ENCODE data around the gene UNC13B.

Gene UNC13B

DNA sequence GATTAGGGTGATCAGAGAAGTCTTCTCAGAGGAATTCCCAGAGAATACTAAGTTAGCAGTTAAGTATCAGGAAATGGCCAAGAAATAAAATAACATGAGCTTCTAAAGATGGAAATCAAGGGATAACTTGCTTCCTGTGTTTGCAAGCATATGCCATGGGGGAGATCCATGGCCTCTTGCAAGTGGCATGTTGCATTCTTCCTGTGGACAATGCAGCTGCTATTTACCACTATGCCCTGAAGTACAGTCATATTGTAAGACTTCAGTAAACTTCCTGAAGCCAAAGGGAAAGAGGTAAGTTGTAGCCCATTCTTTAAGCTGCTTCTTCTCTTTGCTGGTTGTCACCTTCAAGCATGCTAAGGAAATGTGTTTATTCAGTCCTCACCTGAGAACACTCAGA lies 173.4 kb downstream of the UNC13B start:
- DNase-seq (ENCODE audit: low read depth), result no peak

DNA sequence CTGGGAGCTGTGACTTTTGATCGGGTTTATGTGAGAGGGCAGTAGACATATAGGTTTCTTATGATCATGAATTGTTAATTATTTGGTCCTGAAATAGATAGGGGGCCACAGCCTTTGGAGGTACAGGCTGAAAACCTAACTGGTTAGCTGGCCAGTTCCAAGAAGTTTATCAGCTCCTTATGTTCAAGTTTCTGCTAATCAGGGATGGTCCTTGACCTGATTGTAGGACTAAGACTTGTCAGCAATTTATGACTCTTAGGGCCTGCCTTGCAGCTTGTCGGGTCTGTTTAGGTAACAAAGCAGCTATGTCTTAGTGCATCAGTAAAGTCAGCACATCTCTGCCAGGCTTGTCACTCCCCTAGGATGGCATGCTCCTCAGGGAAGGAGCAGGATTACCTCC lies 176.3 kb downstream of the UNC13B start:
- no peak for DNase-seq (ENCODE audit: low read depth)

DNA sequence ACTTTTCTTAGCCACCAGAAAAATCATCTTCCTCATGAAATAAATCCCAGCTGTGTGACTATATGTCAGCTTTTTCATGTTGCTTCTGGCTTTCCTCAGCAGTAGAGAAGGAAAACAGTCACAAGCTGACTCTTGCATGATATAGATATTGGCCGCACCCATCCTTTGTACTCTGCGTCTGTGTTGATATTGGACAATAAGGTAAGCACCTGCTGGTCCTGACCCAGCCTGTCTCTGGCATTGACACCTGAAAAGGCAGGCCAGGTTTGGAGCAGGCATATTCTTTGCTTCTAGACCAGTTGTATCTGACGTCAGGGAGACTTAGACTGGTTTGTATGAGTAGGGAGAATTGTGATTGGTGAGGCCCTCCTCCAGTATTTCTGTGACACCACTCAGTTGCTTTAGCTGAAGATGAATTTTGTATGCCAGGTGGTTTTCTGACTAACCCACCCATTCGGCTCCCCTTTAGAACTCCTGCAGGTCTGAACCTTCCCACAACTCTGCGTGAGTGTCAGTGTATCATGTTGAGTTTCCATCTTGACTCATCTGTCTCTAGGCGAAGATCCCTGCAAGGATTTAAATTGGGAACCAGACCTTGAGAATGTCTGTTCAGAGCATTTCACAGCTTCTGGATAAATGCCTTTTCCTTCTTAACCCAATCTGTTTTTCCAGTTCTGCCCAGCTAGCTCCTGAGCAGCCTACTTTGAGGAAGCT lies 176.9 kb downstream of the UNC13B start:
- DNase-seq (ENCODE audit: low read depth), result no peak

DNA sequence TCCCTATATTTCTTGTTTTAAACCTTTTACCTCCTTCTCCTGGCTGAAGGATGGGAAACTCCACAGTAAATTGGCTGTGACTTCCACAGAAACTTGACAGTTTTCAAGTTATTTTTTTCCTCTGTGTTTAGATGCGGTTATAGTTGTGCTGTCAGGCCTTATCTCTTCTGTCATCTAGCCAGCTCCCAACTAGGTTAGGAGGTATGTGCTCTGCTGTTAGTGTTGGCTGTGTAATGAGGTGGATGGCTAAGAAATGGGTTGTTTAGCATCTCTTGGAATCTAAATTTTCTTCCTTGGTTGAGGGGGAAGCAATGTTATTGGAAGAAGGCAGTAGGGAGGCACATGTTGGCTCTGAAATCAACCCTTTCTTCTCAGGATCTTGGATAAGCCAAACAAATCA lies 178.2 kb downstream of the UNC13B start:
- no peak for DNase-seq (ENCODE audit: low read depth)

DNA sequence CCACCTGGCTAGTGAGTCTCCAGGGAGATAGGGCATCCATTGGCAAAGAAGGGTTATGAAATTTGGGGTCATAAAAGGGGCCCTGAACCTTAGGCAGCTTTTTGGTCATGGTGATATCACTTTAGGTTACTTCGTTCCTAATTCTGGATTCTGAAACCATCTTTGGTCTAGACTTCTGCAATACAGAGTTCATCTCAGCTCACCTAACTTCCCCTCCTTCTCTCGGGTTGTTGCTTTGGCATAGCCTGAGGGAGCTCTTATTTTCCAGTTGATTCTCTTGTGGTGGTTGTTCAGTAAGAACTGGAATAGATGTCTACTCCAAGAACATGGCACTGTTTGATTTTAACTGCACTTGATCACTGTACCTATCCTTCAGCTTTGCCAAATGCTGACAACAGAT lies 179.2 kb downstream of the UNC13B start:
- DNase-seq (ENCODE audit: low read depth), result no peak

DNA sequence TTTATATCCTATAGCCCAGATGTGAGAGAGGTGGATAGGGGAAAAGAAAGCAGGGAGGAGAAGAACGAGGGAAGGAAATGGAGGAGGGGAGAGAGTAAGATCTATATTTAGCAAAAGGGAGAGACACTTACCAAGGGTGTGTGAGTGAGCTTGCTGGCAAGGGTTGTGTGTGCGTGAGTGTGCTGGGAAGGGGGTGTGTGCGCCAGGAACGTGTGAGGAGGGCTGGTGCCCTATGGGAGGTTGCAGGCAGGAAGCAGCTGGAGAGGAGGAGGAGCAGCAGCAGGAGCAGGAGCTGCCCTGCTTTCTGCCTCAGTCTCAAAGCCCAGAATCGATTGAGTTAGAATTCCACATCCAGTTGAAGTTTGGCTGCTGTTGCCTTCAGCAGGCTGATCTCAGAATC lies 179.8 kb downstream of the UNC13B start:
- DNase-seq (ENCODE audit: low read depth), result no peak

DNA sequence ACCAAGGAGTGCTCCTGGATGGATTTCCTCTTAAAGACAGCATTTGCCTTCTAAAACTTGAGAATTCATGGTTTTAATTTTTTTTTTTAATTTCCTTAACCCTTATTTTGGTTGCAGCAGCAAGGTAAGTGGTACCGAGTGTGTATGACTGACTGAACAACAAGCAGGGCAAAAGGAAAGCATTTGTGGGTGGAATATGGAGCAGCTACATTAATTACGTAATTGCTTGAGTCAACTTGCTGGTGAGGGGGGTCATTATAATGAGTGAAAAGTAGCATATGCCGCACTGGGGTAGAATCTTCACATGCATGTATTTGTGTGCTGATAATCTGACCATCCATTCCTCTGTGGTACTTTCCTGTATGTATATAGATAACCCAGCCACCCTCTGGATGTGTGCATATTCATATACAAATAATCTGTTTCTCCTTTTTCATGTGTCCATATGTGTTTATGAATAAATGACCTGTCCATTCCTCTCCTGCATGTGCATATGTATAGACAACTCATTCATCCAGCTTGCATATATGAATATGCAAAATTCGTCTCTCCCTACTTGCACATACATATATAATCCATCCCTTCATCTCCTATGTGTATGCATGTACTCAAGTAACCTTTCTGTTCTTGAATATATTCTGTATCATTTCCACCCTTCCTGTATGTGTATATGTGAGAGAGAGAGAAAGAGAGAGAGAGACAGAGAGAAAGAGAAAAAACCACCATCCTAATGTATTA lies 180.6 kb downstream of the UNC13B start:
- no peak for DNase-seq (ENCODE audit: low read depth)

DNA sequence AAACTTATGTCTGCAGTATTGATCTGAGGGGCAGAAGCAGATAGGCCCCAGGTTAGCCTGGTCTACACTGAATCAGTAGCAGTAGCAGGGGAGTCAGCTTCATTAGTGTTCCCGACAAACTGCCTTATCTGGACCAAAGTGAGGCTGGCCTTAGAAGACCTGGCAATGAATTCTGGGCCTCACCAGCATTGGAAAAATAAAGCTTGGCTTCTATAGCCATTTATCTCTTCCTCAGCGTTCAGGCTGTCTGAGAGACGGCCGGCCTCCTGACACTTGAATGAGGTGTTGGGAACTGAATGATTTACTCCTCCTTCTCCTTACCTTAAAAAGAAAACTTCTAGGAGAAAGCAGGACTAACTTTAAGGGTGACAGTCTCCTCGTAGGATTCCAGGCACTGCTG lies 186.3 kb downstream of the UNC13B start:
- no peak for DNase-seq (ENCODE audit: low read depth)

DNA sequence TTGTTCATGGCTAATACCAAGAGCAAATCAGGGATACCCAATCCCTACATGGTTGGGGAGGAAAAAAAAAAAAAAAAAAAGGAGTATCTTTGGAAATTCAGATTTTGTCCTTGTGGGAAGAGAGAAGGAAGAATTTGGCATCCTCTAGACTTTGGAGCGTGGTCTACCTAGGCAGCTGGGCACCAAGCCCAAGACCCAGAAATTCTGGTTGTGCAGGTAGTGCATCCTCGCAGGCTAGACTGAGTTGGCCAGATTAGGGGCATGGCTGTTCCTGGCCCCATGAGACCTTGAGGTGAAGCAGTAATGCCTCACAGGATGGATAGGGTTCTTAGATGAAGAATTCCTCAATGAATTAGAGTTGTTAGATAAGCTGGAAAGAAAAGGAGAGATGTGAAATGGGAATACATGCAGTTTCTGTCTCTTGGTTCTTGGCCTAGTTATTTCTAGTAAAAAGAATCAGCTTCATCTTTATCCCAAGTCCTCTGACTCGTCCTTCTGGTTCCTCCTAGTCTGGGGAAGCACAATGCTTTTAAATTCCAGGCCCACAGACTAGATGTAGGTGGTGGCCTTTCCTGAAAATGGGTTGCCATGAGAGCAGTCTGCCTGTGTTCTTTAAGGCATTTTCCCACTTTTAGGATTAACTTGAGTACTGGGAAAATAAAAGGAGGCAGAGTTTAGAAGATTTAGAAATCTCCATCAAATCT lies 187.6 kb downstream of the UNC13B start:
- no peak for DNase-seq (ENCODE audit: low read depth)

DNA sequence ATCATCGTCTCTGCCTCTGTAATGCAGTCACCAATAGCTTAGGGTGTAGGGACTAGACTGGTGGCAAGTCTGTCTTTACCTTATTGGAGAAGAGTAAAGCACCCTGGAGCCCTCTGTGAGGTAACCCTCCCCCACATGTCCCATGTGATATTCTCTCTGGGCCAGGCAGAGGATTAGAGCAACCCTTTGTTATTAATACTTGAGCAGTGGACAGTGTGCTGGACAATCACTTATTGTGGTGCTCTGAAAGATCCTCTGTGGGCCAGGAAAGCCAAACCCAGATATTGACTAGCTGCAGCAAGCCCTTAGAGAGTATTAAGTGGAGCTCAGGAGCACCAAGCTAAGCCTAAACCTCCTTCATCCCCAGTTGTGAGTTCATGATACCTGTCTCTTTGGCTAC lies 188.4 kb downstream of the UNC13B start:
- no peak for DNase-seq (ENCODE audit: low read depth)

DNA sequence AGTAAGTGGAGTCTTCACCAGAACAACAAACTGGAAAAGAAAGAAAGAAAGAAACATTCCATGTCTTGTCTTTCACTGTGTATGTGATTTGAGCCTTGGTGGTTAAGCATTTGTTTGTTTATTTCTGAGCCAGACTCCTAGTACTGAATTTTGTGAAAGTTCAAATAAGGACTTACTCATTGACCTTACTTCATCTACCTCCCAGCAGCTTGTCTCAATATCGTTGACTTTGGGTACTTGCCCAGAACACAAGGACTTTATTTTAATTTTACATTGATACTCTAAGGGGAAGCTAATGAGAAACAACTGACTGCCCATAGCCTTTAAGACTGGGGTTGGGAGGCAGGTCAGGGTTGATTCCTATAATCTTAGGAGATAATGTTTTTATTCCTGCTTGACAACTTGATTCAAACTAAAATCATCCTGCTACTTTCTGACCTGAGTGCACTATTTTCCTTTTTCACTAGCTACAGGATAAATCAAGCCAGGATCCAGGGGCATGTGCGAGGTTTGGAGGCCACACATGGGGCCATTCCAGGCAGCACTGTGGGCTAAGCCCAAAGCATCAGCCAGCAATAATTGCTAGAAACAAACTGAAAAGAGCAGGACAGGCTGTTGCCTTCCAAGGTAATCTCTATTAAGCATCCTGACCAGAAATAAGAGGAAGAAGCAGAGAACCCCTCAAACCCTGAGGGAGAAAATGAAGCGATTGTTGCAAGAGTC lies 189.2 kb downstream of the UNC13B start:
- DNase-seq (ENCODE audit: low read depth), result no peak

DNA sequence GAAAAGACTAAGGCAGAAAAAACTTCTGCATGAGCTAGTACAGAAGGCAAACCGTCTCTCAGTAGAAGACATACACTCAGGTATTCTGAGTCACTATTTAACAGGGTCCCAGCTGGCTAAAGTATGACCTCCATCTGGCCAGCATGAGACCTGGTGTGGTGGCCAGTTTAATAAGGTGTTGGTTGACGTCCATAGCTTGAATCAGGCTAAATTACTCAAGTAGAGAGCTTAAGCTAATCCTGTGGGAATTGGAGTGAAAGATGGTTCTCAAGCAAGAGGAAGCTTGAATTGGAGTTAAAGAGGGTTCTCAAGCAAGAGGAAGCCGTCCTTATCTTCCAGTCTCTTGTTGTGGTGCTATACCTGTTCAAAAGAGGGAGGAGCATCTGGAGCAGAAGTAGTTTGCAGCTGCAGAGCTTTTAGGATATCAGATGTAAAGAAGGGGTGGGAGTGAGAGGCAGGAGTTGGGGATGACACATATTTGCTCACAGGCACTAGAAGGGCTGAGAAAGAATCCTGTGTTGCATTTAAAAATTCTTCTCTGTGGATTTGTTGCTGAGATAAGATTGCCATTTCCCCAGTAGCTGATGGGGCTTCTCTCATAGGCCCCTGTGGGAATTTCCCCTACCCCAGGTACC lies 192.0 kb downstream of the UNC13B start:
- no peak for DNase-seq (ENCODE audit: low read depth)

DNA sequence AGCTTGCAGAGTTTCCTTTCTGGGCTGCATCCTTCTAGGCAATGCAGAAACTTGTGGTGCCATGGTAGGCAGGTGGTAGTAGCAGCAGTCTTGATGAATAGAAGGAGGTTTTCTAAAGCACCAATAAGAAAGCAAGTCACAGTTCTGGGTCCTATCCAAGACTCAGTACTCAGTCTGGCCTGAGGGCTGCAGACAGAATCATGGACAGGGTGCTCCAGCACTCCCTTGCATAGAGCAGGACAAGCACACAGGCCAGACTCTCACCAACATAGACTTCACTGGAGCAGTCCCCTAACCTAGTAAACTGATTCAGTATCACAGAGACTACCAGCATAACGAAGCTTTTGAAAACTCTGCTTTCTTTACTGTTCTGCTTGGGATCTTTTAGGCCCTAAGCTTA lies 194.1 kb downstream of the UNC13B start:
- DNase-seq (ENCODE audit: low read depth), result no peak

DNA sequence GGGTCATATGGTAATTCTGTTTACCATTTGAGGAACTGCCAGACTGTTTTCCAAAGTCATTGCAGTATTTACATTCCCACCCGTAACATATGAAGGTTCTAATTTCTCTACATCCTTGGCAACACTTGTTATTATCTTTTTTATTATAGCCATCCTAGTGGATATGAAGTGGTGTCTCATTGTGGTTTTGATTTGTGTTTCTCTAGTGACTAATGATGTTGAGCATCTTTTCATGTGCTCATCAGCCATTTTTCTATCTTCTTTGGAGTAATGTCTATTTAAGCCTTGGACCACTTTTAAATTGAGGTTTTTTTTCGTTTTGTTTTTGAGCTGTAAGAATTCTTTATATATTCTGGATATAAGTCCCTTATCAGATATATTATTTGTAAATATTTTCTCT lies 195.3 kb downstream of the UNC13B start:
- DNase-seq (ENCODE audit: low read depth), result no peak

DNA sequence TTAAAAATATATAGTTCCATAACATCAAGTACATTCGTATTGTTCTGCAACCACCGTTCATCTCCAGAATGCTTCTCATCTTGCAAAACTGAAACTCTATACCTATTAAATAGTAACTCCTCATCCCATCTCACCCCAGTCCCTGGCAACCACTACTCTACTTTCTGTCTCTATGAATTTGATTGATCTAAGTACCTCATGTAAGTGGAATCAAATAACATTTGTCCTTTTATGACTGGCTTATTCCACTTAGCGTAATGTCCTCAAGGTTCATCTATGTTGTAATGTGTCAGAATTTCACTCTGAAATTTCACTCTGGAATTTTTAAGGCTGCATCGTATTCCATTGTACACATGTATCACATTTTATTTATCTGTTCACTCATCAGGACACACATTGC lies 196.0 kb downstream of the UNC13B start:
- no peak for DNase-seq (ENCODE audit: low read depth)

DNA sequence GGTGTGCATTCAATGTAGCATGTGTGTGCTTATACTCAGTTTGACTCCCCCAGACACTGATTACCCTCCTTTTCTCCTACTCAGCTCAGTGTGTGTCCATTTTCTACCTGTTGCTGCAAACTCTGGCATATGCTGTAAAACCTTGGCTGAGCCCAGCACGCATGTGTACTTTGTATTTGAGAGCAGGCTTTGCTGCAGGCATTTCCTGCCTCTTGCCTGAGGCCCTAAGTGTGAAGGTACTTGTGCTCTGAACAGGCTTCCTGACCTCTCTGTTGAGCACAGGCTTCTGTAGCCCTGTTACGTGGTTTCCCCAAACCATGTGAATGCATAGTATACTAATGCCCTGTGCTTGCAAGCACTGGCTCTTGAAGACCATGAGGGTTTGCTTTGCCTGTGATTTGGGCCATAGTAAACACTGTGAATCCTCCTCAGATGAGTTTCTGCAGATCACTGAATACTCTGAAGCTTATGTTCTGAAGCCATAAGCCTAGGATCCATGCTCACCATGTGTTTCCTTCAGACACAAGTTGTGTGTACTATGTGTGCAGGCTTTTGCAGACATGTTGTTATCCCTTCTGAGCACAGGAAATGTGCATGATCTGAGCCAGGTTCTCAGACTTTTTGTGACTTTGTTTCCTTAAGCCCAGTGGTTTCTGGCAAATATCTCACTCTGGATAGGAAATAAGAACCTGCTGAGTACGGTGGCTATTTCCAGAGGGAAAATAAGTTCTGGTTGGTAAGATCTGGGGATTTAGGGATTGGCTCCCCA lies 203.2 kb downstream of the UNC13B start:
- no peak for DNase-seq (ENCODE audit: low read depth)

DNA sequence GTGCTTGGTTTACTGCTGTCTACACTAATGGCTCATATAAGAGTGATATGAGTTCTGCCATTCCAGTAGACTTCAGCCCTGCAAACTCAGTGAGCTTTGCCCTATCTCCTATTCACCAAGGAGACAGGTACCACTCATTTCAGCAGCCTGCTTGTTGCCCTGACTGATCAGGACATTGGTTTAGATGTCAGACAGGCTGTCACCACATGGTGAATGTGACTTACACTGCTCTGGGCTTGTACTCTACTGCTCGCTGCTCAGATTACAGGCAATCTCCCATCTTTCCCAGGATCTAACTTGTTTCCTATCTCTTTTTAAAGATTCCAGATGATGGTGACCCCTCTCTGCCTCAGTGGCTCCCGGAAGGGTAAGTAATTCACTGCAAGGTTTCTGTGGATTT lies 204.8 kb downstream of the UNC13B start:
- no peak for DNase-seq (ENCODE audit: low read depth)

DNA sequence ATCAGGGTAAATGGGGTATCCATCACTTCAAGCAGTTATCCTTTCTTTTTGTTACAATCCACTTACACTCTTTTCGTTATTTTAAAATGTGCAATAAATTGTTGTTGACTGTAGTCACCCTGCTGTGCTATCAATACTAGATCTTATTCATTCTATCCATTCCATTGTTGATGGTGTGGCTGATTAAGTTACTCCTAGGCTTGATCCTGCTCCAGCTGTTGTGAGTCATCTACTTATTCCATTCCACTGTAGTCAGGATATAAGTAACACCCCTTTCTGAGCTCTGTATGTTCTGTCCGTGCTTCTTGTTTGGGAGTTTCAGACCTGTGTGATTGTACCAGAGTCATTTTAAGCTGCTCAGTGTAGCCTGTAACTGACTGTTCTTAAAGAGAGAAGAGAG lies 205.6 kb downstream of the UNC13B start:
- no peak for DNase-seq (ENCODE audit: low read depth)

DNA sequence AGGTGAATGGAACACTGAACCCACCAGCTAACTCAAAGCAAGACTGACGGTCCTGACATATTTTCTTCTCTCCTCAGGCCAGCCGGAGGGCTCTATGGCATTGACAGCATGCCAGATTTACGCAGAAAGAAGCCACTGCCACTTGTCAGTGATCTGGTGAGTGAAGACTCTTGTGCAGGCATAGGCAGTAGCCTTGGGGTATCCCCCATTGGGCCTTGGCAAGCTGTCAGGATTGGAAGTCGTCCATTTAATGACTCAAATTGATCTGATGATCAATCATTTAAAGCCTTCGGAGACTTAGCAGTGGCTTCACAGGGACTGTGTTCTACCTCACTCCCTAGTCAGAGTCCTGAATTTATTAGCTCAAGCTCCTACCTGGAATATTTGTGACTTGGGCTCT lies 208.4 kb downstream of the UNC13B start:
- no peak for DNase-seq (ENCODE audit: low read depth)

DNA sequence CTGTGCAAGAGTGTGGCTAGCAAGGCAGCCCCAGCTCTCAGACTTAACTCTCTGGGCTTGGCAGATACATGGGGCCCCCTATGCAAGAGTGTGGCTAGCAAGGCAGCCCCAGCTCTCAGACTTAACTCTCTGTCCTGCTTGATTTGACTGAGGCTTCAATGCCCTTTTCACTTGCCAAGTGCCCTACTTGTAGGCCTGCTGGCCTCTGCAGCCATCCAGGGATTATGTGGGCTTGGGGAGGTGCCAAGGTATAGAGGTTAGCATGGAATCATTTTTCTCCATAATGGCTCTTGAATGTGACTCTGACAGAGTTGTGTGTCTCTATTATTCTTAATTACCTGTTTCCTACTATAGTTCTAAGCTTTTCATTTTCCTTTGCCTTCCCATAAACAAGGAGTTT lies 212.6 kb downstream of the UNC13B start:
- DNase-seq (ENCODE audit: low read depth), result no peak

DNA sequence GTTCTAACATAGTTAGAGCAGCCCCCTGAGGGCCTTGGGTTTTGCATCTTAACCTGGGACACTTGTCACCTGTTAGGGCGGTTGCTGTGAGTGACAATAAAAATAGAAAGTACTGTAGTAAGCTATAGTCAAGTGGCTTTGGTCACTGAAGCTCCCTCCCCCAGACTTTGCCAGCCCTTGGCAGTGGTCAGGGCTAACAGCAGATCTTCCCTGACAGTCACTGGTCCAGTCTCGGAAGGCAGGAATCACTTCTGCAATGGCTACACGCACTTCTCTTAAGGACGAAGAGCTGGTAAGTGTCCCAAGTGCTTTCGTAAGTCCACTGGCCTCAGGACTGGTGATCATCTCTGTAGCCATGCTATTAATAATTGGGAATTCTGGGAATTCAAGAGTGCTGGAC lies 213.1 kb downstream of the UNC13B start:
- DNase-seq (ENCODE audit: low read depth), result no peak
